Lower leg skin (tissue), 3 donors: ENCODE results near the gene DDX39A.

Experiments used
- CTCF ChIP-seq, 3 donors: fragments of 450-650 bp; IDR thresholded peaks; one replicate each; pipeline ENCODE4 v1.5.1; 2016; ENCODE audit warnings: antibody characterized with exemption in 3 of 3, mild to moderate bottlenecking in 3 of 3, moderate library complexity in 2 of 3
- POLR2A ChIP-seq, 2 donors: fragments of 450-650 bp; IDR thresholded peaks; one replicate each; pipeline ENCODE4 v1.6.1; 2016 to 2017; ENCODE audit warnings: antibody characterized with exemption in 2 of 2, mild to moderate bottlenecking in 1 of 2, moderate library complexity in 1 of 2

GRCh38 chr19:14369399-14370168 is 49.6 kb downstream of the DDX39A start:
- TF ChIP-seq CTCF (IDR thresholded peaks at IDR 0.05) (no peak), POLR2A (IDR thresholded peaks at IDR 0.05) (no peak)
